GM23338 (cell line): ENCODE data around the gene NUP160. TPM values are rescaled to one million over a fixed set of nuclear protein-coding genes. Genes with fewer than 3 reads are reported as not detected.

Experiments used
- ATAC-seq: fragments of 200-7000 bp; cut with Tn5 transposase; 3 replicates; pipeline ENCODE4 v1.9.1; 2020
- DNase-seq: peaks from one replicate; pipeline ENCODE4 v3.0.0-alpha.2; 2015; ENCODE audit warnings: low spot score
- H2AFZ ChIP-seq: fragments of 200-600 bp; sonication (generic); 2 replicates; pipeline ENCODE4 v1.8.0; 2016; ENCODE audit warnings: antibody characterized with exemption, mild to moderate bottlenecking, moderate library complexity
- H3F3A ChIP-seq: fragments of 200-600 bp; sonication (generic); replicated peaks from 2 replicates; pipeline ENCODE4 v1.8.0; 2017; ENCODE audit warnings: antibody characterized with exemption, mixed run types, low read depth
- H3K27ac ChIP-seq: fragments of 200-600 bp; sonication (generic); 2 replicates; pipeline ENCODE4 v1.6.1; 2016; ENCODE audit warnings: low read depth
- H3K27me3 ChIP-seq: fragments of 200-600 bp; sonication (generic); 2 replicates; pipeline ENCODE4 v1.8.0; 2016; ENCODE audit warnings: mild to moderate bottlenecking, mixed run types, moderate library complexity; ENCODE audit not compliant: insufficient read depth
- H3K36me3 ChIP-seq: fragments of 200-600 bp; sonication (generic); 2 replicates; pipeline ENCODE4 v1.8.0; 2016; ENCODE audit warnings: mild to moderate bottlenecking; ENCODE audit not compliant: insufficient read depth
- H3K4me1 ChIP-seq: fragments of 200-600 bp; sonication (generic); 2 replicates; pipeline ENCODE4 v1.8.0; 2016; ENCODE audit warnings: mild to moderate bottlenecking, moderate library complexity; ENCODE audit not compliant: insufficient read depth
- H3K4me2 ChIP-seq: fragments of 200-600 bp; sonication (generic); 2 replicates; pipeline ENCODE4 v1.7.1; 2017; ENCODE audit warnings: mixed run types
- H3K4me3 ChIP-seq: fragments of 200-600 bp; sonication (generic); 2 replicates; pipeline ENCODE4 v1.6.1; 2016; ENCODE audit warnings: mixed run types
- H3K79me2 ChIP-seq: fragments of 200-600 bp; sonication (generic); replicated peaks from 2 replicates; pipeline ENCODE4 v1.8.0; 2017; ENCODE audit warnings: mild to moderate bottlenecking; ENCODE audit not compliant: insufficient read depth
- H3K9me2 ChIP-seq: fragments of 200-600 bp; sonication (generic); 2 replicates; pipeline ENCODE4 v1.8.0; 2017; ENCODE audit not compliant: insufficient read depth
- H4K20me1 ChIP-seq: fragments of 200-600 bp; sonication (generic); replicated peaks from 2 replicates; pipeline ENCODE4 v1.8.0; 2017; ENCODE audit warnings: mild to moderate bottlenecking; ENCODE audit not compliant: insufficient read depth
- H3K27ac Mint-ChIP-seq: 2 replicates; pipeline ENCODE4 v1.8.0; 2020; ENCODE audit warnings: inconsistent platforms, mild to moderate bottlenecking, moderate library complexity, mixed read lengths
- H3K27me3 Mint-ChIP-seq: 3 replicates; pipeline ENCODE4 v1.8.0; 2022; ENCODE audit warnings: low read depth, mild to moderate bottlenecking, moderate library complexity, mixed read lengths, inconsistent platforms; ENCODE audit not compliant: insufficient read depth, poor library complexity
- H3K36me3 Mint-ChIP-seq: 3 replicates; pipeline ENCODE4 v1.8.0; 2021; ENCODE audit warnings: low read depth, mild to moderate bottlenecking, inconsistent platforms, moderate library complexity, mixed read lengths
- H3K4me1 Mint-ChIP-seq: 3 replicates; pipeline ENCODE4 v1.8.0; 2020; ENCODE audit warnings: mild to moderate bottlenecking, inconsistent platforms, mixed read lengths
- H3K4me3 Mint-ChIP-seq: 3 replicates; pipeline ENCODE4 v1.8.0; 2021; ENCODE audit warnings: moderate library complexity, mild to moderate bottlenecking, inconsistent platforms, mixed read lengths
- H3K9me3 Mint-ChIP-seq: 3 replicates; pipeline ENCODE4 v1.8.0; 2020; ENCODE audit warnings: moderate library complexity, mild to moderate bottlenecking, inconsistent platforms, mixed read lengths
- CREB1 ChIP-seq: fragments of 250-450 bp; sonication (Bioruptor Pico); IDR thresholded peaks from 2 replicates; pipeline ENCODE4 v1.5.0; 2020; ENCODE audit warnings: low read depth, mild to moderate bottlenecking, moderate library complexity
- EZH2phosphoT487 ChIP-seq: fragments of 200-600 bp; sonication (generic); IDR thresholded peaks from one replicate; pipeline ENCODE4 v1.8.1; 2018; ENCODE audit warnings: antibody characterized with exemption; ENCODE audit not compliant: unreplicated experiment
- JUNB ChIP-seq: IDR thresholded peaks from one replicate; pipeline ENCODE4 v1.6.1; 2016; ENCODE audit warnings: antibody characterized with exemption; ENCODE audit not compliant: unreplicated experiment
- NANOG ChIP-seq: IDR thresholded peaks from 2 replicates; pipeline ENCODE4 v1.6.1; 2016; ENCODE audit warnings: antibody characterized with exemption, borderline replicate concordance
- STAT1 ChIP-seq: IDR thresholded peaks from one replicate; pipeline ENCODE4 v1.6.1; 2016; ENCODE audit warnings: antibody characterized with exemption; ENCODE audit not compliant: unreplicated experiment
- polyA plus RNA-seq: library from polyadenylated mRNA; unstranded; fragments of >200 nt; fragmentation: Nextera tagmentation; extraction: Ambion mirVana; gene quantifications from 2 replicates; pipeline ENCODE4 v1.2.1, GENCODE V29; 2016
- total RNA-seq: library from RNA; depleted of rRNA; stranded (reverse); fragments of >200 nt; shearing (Covaris generic); gene quantifications from 2 replicates; pipeline ENCODE4 v1.2.3, GENCODE V29; 2014
- TF ChIP-seq, protein P1 (sequence below): fragments of 250-450 bp; sonication (Bioruptor Pico); IDR thresholded peaks from 2 replicates; pipeline ENCODE4 v1.5.0; 2020; ENCODE audit warnings: mild to moderate bottlenecking, moderate library complexity
- TF ChIP-seq, protein P2 (sequence below): IDR thresholded peaks from 2 replicates; pipeline ENCODE4 v1.6.1; 2016; ENCODE audit warnings: antibody characterized with exemption

The NUP160 gene
- total and polyA plus RNA-seq, 2 experiments from 2014 or later: 41.2 to 101 TPM

DNA sequence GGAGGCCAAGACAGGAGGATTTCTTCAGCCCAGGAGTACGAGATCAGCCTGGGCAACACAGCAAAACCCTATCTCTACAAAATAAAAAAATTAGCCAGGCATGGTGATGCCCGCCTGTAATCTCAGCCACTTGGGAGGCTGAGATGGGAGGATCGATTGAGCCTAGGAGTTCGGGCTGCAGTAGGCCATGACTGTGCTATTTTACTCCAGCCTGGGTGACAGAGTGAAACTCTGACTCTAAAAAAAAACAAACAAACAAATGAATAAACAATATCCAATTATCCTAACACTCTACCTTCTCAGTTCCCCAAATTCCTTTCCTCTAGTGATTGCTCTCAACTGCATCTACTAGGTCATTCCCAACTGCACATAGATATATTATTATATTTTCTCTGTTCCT is 5.4 kb downstream of the NUP160 start:
- Mint-ChIP-seq H3K4me3 (no peak overlapping the region), H3K27me3 (peaks cover 6% of the 10 kb centered on the region), H3K9me3 (no peaks in the 10 kb centered on the region), H3K4me1 (peaks cover 9% of the 10 kb centered on the region), H3K36me3 (peaks cover 49% of the 10 kb centered on the region), H3K27ac (no peak overlapping the region)
- H3K9me2 ChIP-seq: no peaks in the 10 kb centered on the region
- peaks cover 13% of the 10 kb centered on the region; the same call in 1 of the 2 replicates for H3F3A ChIP-seq
- peaks cover 20% of the 10 kb centered on the region; the same call in 1 of the 2 replicates for H4K20me1 ChIP-seq
- H3K4me1 ChIP-seq: peaks cover 9% of the 10 kb centered on the region
- TF ChIP-seq, protein P1, sequence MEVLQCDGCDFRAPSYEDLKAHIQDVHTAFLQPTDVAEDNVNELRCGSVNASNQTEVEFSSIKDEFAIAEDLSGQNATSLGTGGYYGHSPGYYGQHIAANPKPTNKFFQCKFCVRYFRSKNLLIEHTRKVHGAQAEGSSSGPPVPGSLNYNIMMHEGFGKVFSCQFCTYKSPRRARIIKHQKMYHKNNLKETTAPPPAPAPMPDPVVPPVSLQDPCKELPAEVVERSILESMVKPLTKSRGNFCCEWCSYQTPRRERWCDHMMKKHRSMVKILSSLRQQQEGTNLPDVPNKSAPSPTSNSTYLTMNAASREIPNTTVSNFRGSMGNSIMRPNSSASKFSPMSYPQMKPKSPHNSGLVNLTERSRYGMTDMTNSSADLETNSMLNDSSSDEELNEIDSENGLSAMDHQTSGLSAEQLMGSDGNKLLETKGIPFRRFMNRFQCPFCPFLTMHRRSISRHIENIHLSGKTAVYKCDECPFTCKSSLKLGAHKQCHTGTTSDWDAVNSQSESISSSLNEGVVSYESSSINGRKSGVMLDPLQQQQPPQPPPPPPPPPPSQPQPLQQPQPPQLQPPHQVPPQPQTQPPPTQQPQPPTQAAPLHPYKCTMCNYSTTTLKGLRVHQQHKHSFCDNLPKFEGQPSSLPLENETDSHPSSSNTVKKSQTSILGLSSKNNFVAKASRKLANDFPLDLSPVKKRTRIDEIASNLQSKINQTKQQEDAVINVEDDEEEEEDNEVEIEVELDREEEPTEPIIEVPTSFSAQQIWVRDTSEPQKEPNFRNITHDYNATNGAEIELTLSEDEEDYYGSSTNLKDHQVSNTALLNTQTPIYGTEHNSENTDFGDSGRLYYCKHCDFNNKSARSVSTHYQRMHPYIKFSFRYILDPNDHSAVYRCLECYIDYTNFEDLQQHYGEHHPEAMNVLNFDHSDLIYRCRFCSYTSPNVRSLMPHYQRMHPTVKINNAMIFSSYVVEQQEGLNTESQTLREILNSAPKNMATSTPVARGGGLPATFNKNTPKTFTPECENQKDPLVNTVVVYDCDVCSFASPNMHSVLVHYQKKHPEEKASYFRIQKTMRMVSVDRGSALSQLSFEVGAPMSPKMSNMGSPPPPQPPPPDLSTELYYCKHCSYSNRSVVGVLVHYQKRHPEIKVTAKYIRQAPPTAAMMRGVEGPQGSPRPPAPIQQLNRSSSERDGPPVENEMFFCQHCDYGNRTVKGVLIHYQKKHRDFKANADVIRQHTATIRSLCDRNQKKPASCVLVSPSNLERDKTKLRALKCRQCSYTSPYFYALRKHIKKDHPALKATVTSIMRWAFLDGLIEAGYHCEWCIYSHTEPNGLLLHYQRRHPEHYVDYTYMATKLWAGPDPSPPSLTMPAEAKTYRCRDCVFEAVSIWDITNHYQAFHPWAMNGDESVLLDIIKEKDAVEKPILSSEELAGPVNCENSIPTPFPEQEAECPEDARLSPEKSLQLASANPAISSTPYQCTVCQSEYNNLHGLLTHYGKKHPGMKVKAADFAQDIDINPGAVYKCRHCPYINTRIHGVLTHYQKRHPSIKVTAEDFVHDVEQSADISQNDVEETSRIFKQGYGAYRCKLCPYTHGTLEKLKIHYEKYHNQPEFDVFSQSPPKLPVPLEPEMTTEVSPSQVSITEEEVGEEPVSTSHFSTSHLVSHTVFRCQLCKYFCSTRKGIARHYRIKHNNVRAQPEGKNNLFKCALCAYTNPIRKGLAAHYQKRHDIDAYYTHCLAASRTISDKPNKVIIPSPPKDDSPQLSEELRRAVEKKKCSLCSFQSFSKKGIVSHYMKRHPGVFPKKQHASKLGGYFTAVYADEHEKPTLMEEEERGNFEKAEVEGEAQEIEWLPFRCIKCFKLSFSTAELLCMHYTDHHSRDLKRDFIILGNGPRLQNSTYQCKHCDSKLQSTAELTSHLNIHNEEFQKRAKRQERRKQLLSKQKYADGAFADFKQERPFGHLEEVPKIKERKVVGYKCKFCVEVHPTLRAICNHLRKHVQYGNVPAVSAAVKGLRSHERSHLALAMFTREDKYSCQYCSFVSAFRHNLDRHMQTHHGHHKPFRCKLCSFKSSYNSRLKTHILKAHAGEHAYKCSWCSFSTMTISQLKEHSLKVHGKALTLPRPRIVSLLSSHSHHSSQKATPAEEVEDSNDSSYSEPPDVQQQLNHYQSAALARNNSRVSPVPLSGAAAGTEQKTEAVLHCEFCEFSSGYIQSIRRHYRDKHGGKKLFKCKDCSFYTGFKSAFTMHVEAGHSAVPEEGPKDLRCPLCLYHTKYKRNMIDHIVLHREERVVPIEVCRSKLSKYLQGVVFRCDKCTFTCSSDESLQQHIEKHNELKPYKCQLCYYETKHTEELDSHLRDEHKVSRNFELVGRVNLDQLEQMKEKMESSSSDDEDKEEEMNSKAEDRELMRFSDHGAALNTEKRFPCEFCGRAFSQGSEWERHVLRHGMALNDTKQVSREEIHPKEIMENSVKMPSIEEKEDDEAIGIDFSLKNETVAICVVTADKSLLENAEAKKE: no peak
- no peak for TF ChIP-seq JUNB
- TF ChIP-seq NANOG: no peak
- TF ChIP-seq STAT1: no peak
- TF ChIP-seq EZH2phosphoT487: no peak
- no peak for TF ChIP-seq CREB1 (CRISPR knock-in tag)
- TF ChIP-seq, protein P2, sequence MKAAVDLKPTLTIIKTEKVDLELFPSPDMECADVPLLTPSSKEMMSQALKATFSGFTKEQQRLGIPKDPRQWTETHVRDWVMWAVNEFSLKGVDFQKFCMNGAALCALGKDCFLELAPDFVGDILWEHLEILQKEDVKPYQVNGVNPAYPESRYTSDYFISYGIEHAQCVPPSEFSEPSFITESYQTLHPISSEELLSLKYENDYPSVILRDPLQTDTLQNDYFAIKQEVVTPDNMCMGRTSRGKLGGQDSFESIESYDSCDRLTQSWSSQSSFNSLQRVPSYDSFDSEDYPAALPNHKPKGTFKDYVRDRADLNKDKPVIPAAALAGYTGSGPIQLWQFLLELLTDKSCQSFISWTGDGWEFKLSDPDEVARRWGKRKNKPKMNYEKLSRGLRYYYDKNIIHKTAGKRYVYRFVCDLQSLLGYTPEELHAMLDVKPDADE: no peak
- H3K79me2 ChIP-seq: peaks cover 71% of the 10 kb centered on the region
- no peak for ATAC-seq
- no peaks in the 10 kb centered on the region for H3K27me3 ChIP-seq
- H2AFZ ChIP-seq: no peak overlapping the region
- H3K4me2 ChIP-seq: no peak overlapping the region
- H3K36me3 ChIP-seq: peaks cover 59% of the 10 kb centered on the region
- DNase-seq: no peak
- H3K27ac ChIP-seq: no peak overlapping the region
- H3K4me3 ChIP-seq: no peak overlapping the region
